GM18499 (cell line): ENCODE data around the gene LANCL3.
"Not testable (repeated sequence)": the region's sequence is repeated elsewhere in the genome, so short reads cannot be mapped to it uniquely, and the experiment has no call there.

Experiments used
- ATAC-seq: cut with Tn5 transposase; IDR thresholded peaks from one replicate; pipeline ENCODE4 v1.9.1; 2021; ENCODE audit warnings: moderate number of reproducible peaks; ENCODE audit not compliant: insufficient read depth, unreplicated experiment

LANCL3 gene

DNA sequence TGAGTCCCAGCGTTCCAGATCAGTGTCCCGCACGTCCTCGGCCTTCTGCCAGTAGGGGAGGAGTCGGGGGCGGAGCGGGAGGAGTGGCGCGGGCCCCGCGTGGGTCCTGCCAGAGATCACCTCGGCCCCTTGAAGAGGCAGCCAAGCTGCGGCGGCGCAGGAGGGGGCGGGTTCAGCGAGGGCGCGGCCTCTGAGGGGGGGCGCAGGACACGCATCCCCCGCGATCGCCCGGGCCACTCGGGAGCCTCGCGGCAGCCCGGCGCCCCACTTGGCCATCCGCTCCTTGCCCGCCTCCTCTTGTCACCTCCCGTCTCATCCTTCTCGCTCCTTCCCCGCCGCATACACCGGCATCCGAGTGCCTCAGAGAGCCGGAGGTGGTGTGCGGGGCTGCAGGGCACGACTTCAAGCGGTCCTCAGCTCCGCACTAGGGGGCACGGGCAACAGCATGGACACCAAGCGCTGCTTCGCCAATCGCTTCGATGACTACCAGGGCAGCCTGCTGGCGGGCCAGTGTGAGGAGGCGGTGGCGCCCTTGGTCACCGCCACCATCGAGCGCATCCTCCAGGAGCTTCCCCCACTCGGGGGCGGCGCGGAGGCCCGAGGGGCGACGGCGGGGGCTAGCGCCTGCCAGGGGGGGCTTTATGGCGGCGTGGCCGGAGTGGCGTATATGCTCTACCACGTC lies at the start of gene LANCL3:
Gene LANCL3, plus strand, starts transcription at position 236 of the 682 bp plus-strand sequence. Its CDS starts 210 bp downstream, at position 446.
- ATAC-seq = not testable (repeated sequence)

DNA sequence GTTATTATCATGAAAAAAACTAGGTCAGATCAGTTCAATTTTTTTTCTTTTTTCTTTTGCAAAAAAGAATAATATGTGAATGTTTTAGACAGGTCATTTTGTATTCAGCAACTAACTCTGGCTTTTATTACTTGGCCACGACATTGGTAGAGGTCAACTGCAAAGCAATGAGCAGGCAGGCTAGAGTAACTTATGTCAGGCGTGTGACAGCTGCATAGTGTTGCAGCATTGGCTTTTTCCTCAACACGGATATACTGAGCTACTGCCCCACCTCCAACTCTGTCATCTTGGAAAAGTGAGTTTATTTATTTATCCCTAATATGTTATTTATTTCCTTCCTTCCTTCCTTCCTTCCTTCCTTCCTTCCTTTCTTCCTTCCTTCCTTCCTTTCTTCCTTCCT lies 47.8 kb upstream of the LANCL3 start:
- ATAC-seq = not testable (repeated sequence)

DNA sequence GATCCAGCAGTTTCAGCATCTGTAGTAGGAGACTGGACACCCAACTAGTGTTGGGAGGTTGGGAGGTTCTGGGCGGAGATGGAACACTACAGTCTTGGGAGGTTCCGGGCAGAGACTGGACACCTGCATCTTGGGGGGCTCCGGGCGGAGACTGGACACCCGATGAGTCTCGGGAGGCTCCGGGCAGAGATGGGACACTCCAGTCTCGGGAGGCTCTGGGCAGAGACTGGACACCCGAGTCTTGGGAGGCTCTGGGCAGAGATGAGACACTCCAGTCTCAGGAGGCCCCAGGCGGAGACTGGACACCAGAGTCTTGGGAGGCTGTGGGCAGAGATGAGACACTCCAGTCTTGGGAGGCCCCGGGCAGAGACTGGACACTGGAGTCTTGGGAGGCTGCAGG lies 29.5 kb upstream of the LANCL3 start:
- ATAC-seq = no peak

DNA sequence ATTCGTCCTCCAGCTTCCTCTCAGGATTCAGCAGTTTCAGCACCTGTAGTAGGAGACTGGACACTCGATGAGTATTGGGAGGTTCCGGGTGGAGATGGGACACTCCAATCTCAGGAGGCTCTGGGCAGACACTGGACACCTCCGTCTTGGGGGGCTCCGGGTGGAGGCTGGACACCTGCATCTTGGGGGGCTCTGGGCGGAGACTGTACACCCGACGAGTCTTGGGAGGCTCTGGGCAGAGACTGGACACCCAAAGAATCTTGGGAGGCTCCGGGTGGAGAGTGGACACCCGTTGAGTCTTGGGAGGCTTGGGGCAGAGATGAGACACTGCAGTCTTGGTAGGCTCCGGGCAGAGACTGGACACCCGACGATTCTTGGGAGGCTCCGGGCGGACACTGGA lies 28.7 kb upstream of the LANCL3 start:
- no peak for ATAC-seq

DNA sequence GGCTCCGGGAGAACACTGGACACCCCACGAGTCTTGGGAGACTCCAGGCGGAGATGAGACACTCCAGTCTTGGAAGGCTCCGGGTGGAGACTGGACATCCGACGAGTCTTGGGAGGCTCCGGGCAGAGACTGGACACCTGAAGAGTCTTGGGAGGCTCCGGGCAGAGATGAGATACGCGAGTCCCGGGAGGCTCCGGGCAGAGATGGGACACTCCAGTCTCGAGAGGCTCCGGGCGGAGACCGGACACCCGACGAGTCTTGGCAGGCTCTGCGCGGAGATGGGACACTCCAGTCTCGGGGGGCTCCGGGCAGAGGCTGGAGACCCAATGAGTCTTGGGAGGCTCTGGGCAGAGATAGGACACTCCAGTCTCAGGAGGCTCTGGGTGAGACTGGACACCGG lies 28.1 kb upstream of the LANCL3 start:
- ATAC-seq = no peak

DNA sequence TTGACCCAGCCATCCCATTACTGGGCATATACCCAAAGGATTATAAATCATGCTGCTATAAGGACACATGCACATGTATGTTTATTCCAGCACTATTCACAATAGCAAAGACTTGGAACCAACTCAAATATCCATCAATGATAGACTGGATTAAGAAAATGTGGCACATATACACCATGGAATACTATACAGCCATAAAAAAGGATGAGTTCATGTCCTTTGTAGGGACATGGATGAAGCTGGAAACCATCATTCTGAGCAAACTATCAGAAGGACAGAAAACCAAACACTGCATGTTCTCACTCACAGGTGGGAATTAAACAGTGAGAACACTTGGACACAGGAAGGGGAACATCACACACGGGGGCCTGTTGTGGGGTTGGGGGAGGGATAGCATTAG lies 26.9 kb upstream of the LANCL3 start:
- not testable (repeated sequence) for ATAC-seq

DNA sequence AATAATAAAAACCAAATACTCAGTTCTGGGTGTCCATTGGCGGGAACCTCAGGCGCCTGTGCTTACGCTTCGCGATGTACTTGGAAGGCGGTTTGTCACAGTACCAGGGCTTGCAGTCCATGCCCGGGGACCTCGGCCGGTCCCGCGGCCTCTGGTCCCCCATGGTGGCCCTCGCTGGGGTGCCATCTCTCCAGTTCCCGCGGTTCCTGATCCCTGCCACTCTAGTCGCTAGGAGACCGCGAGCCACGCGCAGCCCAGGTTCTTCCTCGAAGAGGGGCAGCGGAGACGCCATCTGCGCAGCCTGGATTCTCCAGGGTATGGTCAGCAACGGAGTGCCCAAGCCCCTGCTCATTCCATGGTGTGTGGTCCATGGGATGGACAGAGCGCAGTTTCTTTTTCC lies 26.4 kb upstream of the LANCL3 start:
- ATAC-seq = no peak

DNA sequence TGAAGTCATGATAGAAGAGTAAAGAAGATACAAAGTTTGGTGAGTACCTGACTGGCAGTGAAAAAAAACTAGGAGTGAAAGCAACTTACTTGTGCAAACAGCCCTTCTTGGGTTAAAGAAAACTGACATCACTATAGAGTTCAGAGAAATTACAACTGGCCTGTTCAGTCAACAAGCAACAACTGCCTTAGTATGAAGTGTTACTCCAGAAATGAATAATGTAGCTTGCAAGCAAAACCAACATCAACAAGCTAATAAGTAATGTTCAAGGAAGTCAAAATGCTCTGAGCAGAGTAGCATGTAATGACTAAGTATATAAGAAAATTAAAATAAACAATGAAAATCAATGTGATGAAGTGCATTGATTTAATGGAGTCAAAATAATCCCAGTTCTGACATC lies 21.8 kb upstream of the LANCL3 start:
- not testable (repeated sequence) for ATAC-seq

DNA sequence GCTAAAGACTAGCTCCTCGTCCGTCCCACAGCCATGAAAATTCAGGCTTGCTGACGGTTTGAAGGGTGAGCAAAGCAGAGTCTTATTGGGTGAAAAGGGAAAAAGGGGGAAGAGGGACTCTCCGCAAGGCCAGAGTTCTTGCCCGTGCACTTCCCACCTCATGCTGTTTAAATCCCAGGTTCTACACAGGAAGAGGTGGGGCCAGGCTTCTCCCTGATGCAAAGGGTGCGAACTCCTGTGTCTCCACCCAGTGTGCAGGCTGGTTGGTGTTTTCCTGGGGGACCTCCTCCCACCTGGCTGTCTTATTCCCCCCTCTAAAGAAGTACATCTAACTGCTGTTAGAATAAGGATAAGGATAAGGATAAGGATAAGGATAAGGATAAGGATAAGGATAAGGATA lies 18.0 kb upstream of the LANCL3 start:
- ATAC-seq = no peak

DNA sequence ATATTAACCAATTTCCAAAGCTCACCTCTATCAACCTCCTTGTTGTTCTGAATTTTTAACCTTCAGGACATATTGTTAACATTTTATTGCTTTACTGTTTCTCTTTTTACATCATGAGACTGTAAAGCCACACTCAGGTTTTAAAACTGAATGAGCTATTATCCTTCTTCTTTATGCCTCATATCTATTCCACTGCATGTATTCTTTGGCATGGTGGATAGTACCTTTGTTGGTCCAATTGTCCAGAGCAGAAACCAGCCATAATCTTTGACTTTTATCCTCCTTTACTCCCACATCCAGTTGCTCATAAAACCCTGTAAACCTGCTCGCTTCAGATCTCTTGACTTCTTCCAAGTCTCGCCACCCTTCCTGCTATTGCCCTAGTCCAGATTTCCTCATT lies 6.2 kb upstream of the LANCL3 start:
- ATAC-seq = not testable (repeated sequence)

DNA sequence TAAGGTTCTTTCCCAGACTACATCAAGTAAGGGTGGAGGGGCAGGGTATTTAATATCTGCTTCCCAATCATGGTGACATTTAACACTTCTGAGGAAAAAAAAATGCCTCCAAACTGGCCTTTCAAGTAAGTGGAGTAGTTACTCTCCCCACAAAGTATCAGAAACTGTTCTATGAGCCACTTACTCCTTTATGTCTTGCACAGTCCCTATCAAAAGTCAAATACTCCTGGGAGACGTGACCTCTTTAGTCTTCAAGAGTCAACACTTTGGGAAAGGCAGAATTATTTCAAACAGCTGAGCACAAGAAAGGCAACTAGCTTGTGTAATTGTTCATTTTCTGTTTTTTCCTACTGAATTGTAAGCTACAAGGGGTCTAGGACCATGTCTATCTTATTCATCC lies 1.1 kb upstream of the LANCL3 start:
- ATAC-seq = not testable (repeated sequence)

DNA sequence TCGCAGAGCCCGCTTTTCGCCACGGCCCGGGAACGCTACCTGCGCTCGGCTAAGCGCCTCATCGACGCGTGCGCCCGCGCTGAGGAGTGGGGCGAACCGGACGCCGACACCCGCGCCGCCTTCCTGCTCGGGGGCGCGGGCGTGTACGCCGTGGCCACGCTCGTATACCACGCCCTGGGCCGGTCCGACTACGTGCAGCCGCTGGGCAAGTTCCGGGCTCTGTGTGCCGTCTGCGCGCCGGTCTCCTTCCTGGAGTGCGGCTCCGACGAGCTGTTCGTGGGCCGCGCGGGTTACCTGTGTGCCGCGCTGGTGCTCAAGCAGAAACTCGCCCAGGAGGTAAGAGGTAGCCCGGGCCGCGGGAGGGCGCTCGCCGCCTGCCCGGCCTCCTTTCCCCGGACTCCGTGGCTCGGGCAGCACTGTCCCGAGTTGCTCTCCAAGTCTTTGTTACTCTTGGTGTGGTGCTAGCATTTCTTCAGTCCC lies 687 bp downstream of the LANCL3 start:
- ATAC-seq = not testable (repeated sequence)

DNA sequence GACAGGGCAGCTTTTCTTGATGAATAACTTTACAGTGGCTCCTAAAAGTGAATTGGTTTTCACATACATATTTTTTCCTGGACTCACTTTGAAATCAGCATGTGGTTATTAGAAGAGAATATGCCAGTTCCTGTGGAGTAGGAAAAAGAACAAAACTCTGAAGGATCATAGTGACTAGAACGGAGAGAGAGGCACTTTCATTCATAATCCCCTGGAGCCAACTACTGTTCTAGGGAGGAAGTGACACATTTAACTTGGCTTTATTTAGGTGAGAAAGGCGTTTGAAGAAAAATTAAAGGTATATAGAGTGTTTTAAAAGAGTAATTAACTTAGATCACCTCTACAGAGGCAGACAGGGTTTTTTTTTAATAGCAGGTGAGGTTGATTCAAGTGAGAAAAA lies 1.7 kb downstream of the LANCL3 start:
- not testable (repeated sequence) for ATAC-seq

DNA sequence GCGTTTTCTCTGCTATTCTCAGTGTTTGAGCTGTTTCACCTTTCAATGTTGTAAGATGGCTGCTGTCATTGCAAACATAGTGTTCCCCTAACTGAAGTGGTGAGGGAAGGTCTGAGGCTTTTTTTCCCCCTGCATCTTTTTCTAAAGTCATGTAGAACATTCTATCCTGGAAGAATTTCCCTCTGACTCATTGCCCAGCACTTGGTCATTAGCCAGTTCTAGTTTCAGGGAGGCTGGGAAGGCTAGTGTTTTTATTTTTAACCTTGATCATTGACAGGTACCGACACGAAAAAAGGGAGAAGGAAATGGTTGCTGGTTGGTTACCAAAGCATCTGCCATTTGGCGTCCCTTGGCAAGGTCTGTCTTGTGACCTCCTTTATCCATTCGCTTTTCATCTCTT lies 6.6 kb downstream of the LANCL3 start:
- no peak for ATAC-seq

DNA sequence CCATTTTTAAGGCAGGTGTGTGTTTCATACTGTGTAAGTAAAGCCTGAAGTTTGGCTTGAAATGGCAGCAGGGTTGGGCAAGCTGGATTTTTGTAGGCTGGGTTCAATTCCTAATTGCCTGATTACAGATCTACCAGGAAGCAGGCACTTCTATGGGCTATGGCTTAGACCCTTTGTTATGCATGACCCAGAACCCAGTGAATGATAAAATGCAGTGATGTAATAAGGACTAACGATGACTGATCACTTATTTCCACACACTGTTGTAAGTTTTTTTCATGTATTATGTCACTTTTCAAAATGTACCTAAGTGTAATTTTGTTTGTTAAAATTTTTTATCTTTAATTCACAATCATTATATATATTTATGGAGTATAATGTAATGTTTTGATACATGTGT lies 8.6 kb downstream of the LANCL3 start:
- no peak for ATAC-seq

DNA sequence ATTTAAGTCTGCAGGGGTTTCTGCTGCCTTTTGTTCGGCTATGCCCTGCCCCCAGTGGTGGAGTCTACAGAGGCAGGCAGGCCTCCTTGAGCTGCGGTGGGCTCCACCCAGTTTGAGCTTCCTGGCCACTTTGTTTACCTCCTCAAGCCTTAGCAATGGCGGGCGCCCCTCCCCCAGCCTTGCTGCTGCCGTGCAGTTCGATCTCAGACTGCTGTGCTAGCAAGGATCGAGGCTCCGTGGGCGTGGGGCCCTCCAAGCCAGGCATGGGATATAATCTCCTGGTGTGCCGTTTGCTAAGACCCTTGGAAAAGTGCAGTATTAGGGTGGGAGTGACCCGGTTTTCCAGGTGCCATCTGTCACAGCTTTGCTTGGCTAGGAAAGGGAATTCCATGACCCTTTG lies 15.9 kb downstream of the LANCL3 start:
- not testable (repeated sequence) for ATAC-seq

DNA sequence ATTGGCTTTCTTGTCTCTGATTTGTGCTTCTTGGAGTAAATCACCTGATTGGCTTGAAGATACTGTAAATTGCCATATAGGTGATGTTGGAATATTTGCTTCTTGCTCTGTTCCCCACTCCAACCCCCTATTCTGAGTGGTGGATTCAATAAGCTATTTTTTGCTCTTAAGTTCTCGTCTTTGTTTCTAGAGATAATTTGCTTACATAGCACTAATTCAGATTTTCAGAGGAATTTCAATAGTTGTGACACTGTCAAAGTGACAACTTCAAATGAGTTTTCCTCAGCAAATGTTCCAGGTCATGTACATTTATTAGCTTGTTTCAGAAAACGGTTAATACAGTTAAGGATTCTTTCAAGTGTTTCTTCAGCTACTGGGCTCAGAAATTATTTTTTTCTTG lies 18.6 kb downstream of the LANCL3 start:
- ATAC-seq = no peak

DNA sequence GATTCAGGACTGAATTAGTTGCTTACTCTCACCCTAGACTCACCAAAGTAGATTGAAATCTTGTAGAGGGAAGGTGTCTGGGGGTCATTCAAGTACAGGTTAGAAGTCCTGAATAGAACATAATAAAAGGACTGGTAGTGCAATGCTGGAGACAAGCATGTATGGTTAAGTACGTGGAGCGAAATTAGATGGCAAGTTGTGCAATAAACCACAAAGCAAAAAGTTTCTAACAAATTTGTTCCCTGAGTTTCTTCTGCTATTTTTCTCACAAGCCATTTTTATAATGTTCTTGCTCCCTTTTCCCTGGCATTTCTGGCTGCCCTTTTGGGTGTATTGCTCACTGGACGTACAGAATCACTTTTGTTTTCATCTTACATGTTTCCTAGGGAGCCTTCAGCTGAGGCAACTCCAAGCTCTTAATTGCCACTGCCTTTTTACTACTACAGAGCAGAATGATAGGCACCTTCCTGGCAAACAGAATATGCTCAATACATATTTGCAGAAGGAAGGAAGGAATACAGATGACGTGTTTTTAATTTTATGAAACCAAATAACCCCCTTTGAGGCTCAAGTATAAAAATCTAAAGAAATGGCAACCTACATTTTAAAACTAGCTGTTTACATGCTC lies 23.4 kb downstream of the LANCL3 start:
- no peak for ATAC-seq

DNA sequence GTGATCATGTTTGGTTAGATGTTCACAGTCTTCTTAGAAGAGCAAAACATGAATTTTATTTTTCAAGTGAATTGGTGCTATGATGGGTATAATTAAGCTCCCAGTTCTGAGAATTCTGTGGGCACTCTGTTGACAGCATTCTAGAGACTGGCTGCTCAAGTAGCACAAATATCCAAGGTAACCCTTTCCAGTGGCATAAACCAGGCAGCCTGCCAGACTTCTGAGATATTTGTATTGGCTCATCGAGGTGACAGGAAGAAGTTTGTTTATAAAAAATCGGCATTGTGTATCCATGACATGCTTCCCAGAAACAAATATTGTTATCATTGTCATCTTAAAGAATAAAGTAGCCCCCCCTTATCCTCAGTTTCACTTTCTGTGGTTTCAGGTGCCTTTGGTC lies 28.3 kb downstream of the LANCL3 start:
- ATAC-seq = no peak

DNA sequence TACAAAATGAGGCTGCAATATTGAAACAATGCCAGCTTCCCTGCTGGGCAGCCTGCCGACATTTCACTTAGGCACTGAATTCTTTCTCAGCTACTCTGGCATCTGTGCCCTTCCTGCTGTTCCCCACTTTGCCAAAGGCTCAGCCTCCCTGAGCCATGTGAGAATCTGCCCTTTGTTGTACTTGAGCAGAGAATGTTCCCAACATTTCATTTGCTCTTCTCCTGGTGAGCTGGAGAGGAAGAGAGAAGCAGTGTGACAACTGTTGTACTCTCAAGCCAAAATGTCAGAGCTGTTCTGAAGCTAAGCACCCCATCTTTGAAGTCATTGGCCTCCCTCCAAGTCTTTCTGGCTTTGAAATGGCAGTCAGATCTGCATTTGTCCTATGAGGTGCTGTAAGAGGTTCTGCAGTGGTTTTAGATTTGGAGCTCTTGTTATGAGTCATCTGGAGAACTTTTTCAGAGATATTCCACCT lies 32.5 kb downstream of the LANCL3 start:
- ATAC-seq = no peak

DNA sequence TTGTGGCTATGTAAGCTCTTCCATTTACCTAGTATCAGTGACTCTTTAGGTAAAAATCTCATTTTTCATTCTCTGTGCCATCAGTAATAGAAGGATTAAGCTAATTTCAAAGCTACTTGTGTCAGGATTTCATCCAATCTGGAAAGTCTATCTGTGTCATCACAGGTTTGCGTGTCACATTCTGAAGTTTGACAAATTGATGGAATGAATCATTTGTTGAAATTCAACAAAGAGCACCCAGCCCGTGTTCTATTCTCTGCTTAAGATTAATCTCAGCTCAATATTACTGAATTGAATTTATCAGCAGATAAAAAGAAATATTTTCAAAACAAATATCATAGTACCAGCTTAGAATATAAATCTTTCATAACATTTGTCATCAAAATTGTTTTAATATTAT lies 35.8 kb downstream of the LANCL3 start:
- no peak for ATAC-seq

DNA sequence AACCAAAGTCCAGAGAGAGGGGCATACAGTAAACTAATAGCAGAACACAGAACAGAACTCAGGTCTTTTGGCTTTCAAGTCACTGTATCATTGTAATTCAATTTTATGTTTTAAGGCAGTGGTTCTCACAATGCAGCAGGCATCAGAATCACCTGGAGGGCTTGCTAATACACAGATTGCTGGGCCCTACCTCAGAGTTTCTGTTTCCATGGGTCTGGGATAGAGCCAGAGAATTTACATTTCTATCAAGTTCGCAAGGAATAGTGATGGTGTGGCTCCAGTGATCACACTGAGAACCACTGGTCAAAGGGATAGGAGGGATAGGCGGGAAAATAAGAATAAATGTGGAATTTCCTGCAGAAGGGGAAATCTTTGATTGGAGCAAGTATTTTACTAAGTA lies 36.7 kb downstream of the LANCL3 start:
- ATAC-seq = no peak
